ENCODE results near the gene IL1RL2.

IL1RL2 gene

DNA sequence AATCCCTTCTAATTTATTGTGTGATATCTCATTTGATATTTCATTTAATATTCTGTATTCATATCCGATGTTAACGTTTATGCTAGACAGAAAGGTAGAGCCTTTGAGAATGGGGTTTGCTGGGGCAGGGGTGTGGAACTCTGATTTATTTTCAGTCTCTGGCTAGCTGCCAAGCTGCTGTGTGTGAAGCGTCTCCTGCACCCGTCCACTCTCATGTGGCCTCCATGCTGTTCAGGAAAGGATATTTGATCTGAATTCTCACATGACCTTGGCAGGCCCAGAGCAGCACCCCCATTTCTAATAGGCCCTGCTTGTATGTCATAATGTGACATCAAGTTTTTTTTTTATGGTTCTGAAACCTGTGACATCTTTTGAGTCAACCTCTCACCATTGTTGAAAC lies 42.7 kb upstream of the IL1RL2 start:
- TF ChIP-seq, protein P1, sequence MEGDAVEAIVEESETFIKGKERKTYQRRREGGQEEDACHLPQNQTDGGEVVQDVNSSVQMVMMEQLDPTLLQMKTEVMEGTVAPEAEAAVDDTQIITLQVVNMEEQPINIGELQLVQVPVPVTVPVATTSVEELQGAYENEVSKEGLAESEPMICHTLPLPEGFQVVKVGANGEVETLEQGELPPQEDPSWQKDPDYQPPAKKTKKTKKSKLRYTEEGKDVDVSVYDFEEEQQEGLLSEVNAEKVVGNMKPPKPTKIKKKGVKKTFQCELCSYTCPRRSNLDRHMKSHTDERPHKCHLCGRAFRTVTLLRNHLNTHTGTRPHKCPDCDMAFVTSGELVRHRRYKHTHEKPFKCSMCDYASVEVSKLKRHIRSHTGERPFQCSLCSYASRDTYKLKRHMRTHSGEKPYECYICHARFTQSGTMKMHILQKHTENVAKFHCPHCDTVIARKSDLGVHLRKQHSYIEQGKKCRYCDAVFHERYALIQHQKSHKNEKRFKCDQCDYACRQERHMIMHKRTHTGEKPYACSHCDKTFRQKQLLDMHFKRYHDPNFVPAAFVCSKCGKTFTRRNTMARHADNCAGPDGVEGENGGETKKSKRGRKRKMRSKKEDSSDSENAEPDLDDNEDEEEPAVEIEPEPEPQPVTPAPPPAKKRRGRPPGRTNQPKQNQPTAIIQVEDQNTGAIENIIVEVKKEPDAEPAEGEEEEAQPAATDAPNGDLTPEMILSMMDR (IDR thresholded peaks at IDR 0.05; ENCODE audit: low read length), result no peak
- TF ChIP-seq EZH2phosphoT487 (IDR thresholded peaks at IDR 0.05; ENCODE audit: low read length), result no peak
- Histone ChIP-seq H3K4me1 (ENCODE audit: low read length) (no peaks in the 10 kb centered on the region), H3F3A (ENCODE audit: insufficient read depth, low read length) (no peaks in the 10 kb centered on the region), H3K27ac (ENCODE audit: low read length) (no peak overlapping the region), H2AFZ (ENCODE audit: low read length) (no peak overlapping the region), H3K4me3 (ENCODE audit: low read length) (no peak overlapping the region), H3K9ac (ENCODE audit: low read length) (no peak overlapping the region), H3K4me2 (ENCODE audit: low read depth, low read length) (no peak overlapping the region), H3K36me3 (replicated peaks; ENCODE audit: insufficient read depth, low read length) (no peaks in the 10 kb centered on the region), H3K79me2 (ENCODE audit: low read length) (no peaks in the 10 kb centered on the region), H3K9me2 (replicated peaks; ENCODE audit: insufficient read depth, low read length) (no peaks in the 10 kb centered on the region), H3K27me3 (replicated peaks; ENCODE audit: insufficient read depth, low read length) (no peaks in the 10 kb centered on the region), H4K20me1 (ENCODE audit: insufficient read depth, low read length) (no peaks in the 10 kb centered on the region), H3K9me3 (replicated peaks; ENCODE audit: insufficient read depth, low read length) (no peaks in the 10 kb centered on the region)
- no peak for DNase-seq

DNA sequence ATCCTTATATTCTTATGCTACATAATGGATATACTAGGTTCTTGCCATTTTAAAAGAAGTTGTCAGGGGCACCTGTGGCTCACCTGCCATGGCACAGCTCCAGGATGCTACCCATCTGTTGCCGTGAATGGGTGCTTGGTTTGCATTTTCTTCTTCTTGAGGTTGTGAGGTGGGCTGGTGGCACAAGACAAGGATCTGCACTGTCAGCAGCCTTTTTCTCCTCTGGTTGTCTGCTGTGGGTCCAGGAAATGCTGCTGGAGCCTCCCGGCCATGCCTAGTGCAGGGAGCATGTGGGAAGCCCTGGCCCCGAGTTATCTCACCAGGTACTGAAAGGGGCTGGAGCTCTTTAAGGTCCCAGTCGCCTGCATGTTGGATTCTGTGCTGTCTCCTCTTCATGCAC lies 41.7 kb upstream of the IL1RL2 start:
- Histone ChIP-seq H3K36me3 (replicated peaks; ENCODE audit: insufficient read depth, low read length) (no peaks in the 10 kb centered on the region), H3K4me3 (ENCODE audit: low read length) (no peak overlapping the region), H3K9me2 (replicated peaks; ENCODE audit: insufficient read depth, low read length) (no peaks in the 10 kb centered on the region), H3K27ac (ENCODE audit: low read length) (no peak overlapping the region), H3K9me3 (replicated peaks; ENCODE audit: insufficient read depth, low read length) (no peaks in the 10 kb centered on the region), H2AFZ (ENCODE audit: low read length) (no peak overlapping the region), H3K79me2 (ENCODE audit: low read length) (no peaks in the 10 kb centered on the region), H3K4me1 (ENCODE audit: low read length) (no peaks in the 10 kb centered on the region), H3F3A (ENCODE audit: insufficient read depth, low read length) (no peaks in the 10 kb centered on the region), H3K27me3 (replicated peaks; ENCODE audit: insufficient read depth, low read length) (no peaks in the 10 kb centered on the region), H3K9ac (ENCODE audit: low read length) (no peak overlapping the region), H3K4me2 (ENCODE audit: low read depth, low read length) (no peak overlapping the region), H4K20me1 (ENCODE audit: insufficient read depth, low read length) (no peaks in the 10 kb centered on the region)
- TF ChIP-seq, protein P1 (IDR thresholded peaks at IDR 0.05; ENCODE audit: low read length), result no peak
- TF ChIP-seq EZH2 (optimal IDR thresholded peaks at IDR 0.05; ENCODE audit: low read depth, low read length), result no peak
- TF ChIP-seq EZH2phosphoT487 (IDR thresholded peaks at IDR 0.05; ENCODE audit: low read length), result no peak
- DNase-seq, result no peak

DNA sequence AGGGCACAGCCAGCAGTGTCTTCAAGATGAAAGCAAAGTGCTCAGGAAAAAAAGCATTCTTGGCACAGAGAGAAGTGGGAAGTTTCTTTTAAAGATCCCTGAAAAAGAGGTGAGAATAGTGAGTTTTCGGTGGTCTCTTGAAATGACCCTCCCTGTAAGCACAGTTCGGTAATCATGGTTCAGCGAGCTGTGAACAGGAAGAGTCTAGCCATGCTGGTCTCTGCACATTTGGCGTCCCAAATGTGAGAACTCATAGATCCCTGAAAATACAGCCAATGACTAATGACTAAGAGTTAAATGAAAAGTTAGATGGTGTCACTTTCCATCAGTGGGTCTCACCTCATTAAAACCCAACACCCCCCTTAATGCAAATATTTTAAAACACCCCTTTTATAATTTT lies 40.9 kb upstream of the IL1RL2 start:
- Histone ChIP-seq H4K20me1 (ENCODE audit: insufficient read depth, low read length) (no peaks in the 10 kb centered on the region), H3F3A (ENCODE audit: insufficient read depth, low read length) (no peaks in the 10 kb centered on the region), H2AFZ (ENCODE audit: low read length) (no peak overlapping the region), H3K36me3 (replicated peaks; ENCODE audit: insufficient read depth, low read length) (no peaks in the 10 kb centered on the region), H3K4me2 (ENCODE audit: low read depth, low read length) (no peak overlapping the region), H3K4me3 (ENCODE audit: low read length) (no peak overlapping the region), H3K9ac (ENCODE audit: low read length) (no peak overlapping the region), H3K79me2 (ENCODE audit: low read length) (no peaks in the 10 kb centered on the region), H3K9me3 (replicated peaks; ENCODE audit: insufficient read depth, low read length) (no peaks in the 10 kb centered on the region), H3K27me3 (replicated peaks; ENCODE audit: insufficient read depth, low read length) (no peaks in the 10 kb centered on the region), H3K9me2 (replicated peaks; ENCODE audit: insufficient read depth, low read length) (no peaks in the 10 kb centered on the region), H3K27ac (ENCODE audit: low read length) (no peak overlapping the region), H3K4me1 (ENCODE audit: low read length) (no peaks in the 10 kb centered on the region)
- no peak for DNase-seq
- TF ChIP-seq EZH2phosphoT487 (IDR thresholded peaks at IDR 0.05; ENCODE audit: low read length) (no peak), EZH2 (optimal IDR thresholded peaks at IDR 0.05; ENCODE audit: low read depth, low read length) (no peak)
- TF ChIP-seq, protein P1 (IDR thresholded peaks at IDR 0.05; ENCODE audit: low read length), result no peak
